Measurements from ENCODE around the gene RND3. TPM values are rescaled to one million over a fixed set of nuclear protein-coding genes. Genes with fewer than 3 reads are reported as not detected.

Gene RND3
- total RNA-seq, 4 donors from 2014 or later, result 35.5 to 66.8 (median 47.6) TPM

GRCh38 chr2:150425121-150425955, 62.1 kb downstream of the RND3 start:
- no peak for TF ChIP-seq POLR2A (IDR thresholded peaks at IDR 0.05)
- TF ChIP-seq, protein P1, sequence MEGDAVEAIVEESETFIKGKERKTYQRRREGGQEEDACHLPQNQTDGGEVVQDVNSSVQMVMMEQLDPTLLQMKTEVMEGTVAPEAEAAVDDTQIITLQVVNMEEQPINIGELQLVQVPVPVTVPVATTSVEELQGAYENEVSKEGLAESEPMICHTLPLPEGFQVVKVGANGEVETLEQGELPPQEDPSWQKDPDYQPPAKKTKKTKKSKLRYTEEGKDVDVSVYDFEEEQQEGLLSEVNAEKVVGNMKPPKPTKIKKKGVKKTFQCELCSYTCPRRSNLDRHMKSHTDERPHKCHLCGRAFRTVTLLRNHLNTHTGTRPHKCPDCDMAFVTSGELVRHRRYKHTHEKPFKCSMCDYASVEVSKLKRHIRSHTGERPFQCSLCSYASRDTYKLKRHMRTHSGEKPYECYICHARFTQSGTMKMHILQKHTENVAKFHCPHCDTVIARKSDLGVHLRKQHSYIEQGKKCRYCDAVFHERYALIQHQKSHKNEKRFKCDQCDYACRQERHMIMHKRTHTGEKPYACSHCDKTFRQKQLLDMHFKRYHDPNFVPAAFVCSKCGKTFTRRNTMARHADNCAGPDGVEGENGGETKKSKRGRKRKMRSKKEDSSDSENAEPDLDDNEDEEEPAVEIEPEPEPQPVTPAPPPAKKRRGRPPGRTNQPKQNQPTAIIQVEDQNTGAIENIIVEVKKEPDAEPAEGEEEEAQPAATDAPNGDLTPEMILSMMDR (IDR thresholded peaks at IDR 0.05), result no peak
- 84 to 85% methylated on average over 22 of the region's 22 CpGs for WGBS, 2 donors
- H3K4me3 ChIP-seq (ENCODE audit: low read depth, poor library complexity, severe bottlenecking), result no peak overlapping the region
- intact Hi-C loops (cut with DNase I; ENCODE audit: low total_unique reads), result no loop called here
- no peak for DNase-seq (ENCODE audit: low spot score in 2 of 2)

DNA sequence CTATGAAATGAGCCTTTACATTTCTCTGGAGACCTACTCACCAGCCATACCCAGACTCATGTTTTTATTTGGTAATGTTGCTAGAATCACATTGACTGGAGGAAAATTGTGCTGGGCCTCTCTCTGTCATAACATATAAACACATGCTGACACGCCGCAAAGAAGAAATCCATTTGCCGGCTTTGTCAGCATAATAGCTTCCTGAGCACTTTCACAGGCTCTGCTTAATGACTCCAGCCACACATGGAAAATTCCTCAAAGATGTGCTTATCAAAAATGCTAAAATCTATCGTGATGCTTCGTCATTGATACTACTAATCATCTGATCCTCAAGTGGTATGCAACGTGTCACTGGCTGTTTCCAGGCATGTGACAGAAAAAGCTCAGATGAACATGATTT, 63.1 kb downstream of the RND3 start:
- TF ChIP-seq, protein P1 (IDR thresholded peaks at IDR 0.05), result no peak
- TF ChIP-seq POLR2A (IDR thresholded peaks at IDR 0.05), result no peak
- WGBS, 2 donors, result 89 to 90% methylated on average over 6 of the region's 6 CpGs
- no peak for DNase-seq (ENCODE audit: low spot score in 2 of 2)
- intact Hi-C loops (cut with DNase I; ENCODE audit: low total_unique reads), result no loop called here
- no peak overlapping the region for H3K4me3 ChIP-seq (ENCODE audit: low read depth, poor library complexity, severe bottlenecking)

DNA sequence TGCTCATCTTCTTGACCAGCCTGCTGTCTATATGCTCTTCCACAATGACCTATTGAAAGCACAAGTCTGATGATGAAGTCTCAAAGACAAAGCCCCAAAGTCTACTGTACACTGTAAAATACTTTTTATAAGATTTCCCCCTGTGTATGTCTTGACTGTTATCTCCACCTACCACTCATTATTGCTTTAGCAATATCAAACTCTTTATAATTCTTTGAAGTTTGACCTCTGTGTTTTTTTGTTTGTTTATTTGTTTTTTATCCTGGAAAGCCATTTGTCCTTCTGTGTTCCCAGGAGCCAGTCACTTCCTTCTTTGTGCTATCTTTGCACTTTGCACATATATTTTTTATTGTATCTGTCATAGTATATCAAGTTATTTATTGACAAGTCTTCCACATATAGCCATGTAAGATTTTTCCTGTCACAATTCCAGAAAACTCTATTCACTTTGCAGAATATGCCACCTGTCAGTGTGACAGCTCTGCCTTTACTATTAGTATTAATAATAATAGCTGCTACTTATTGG, 66.3 kb downstream of the RND3 start:
- no peak overlapping the region for H3K4me3 ChIP-seq (ENCODE audit: low read depth, poor library complexity, severe bottlenecking)
- intact Hi-C loops (cut with DNase I; ENCODE audit: low total_unique reads), result no loop called here
- TF ChIP-seq, protein P1 (IDR thresholded peaks at IDR 0.05), result no peak
- TF ChIP-seq POLR2A (IDR thresholded peaks at IDR 0.05), result no peak
- DNase-seq (ENCODE audit: low spot score in 2 of 2), result no peak

- WGBS, 2 donors, result 48 to 53% methylated on average over 1 of the region's 1 CpG
- DNase-seq (ENCODE audit: low spot score in 2 of 2), result no peak
- H3K4me3 ChIP-seq (ENCODE audit: low read depth, poor library complexity, severe bottlenecking), result no peak overlapping the region
- intact Hi-C loops (cut with DNase I; ENCODE audit: low total_unique reads), result no loop called here
- TF ChIP-seq, protein P1 (IDR thresholded peaks at IDR 0.05), result no peak
- no peak for TF ChIP-seq POLR2A (IDR thresholded peaks at IDR 0.05)
These were observed 68.6 kb downstream of the RND3 start for GRCh38 chr2:150418916-150419315.
